ENCODE results near the gene HIRIP3.
A peak's percentile ranks its signal among the peaks of the same experiment; 100 is the strongest.

The HIRIP3 gene

DNA sequence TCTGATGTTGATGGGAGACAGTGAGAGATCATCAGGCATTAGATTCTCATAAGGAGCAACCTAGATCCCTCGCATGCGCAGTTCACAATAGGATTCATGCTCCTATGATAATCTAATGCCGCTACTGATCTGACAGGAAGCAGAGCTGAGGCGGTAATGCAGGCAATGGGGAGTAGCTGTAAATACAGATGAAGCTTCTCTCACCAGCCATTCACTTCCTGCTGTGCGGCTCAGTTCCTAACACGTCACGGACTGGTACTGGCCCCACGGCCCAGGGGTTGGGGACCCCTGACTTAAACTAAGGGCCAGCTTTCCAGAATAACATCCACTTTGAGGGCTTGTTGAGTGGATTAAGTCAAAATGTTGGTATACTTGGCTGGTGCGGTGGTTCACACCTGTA lies 36.1 kb downstream of the HIRIP3 start:
- no peak overlapping the region for H2BK120ac ChIP-seq (ENCODE audit: low read depth, low read length)
- no peak overlapping the region for H2AK5ac ChIP-seq (ENCODE audit: low read length)
- H3K4ac ChIP-seq (ENCODE audit: low read depth, low read length), result no peak overlapping the region
- H4K5ac ChIP-seq (ENCODE audit: low read length), result no peak overlapping the region
- H3K4me2 ChIP-seq (ENCODE audit: low read length), result no peak overlapping the region
- no peak overlapping the region for H3K23ac ChIP-seq (ENCODE audit: low read length)
- no peak overlapping the region for H2BK15ac ChIP-seq (replicated peaks; ENCODE audit: low read depth)
- H3K18ac ChIP-seq (ENCODE audit: low read length), result no peak overlapping the region
- no peak overlapping the region for H3K9ac ChIP-seq (ENCODE audit: low read length)
- H3K27ac ChIP-seq (ENCODE audit: low read depth, low read length), result no peak overlapping the region
- no peak overlapping the region for H3K4me3 ChIP-seq (ENCODE audit: low read length)
- no peak overlapping the region for H4K8ac ChIP-seq (ENCODE audit: low read depth, low read length)
- H3K27me3 ChIP-seq (ENCODE audit: insufficient read depth, low read length, poor library complexity), result no peaks in the 10 kb centered on the region
- H3K79me2 ChIP-seq (ENCODE audit: control insufficient read depth, insufficient read depth, low read length), result no peaks in the 10 kb centered on the region
- WGBS (ENCODE audit: extremely low coverage, insufficient coverage, low lambda C conversion rate), result no CpG with 5 or more reads among the region's 9 CpGs
- H3K36me3 ChIP-seq (ENCODE audit: control insufficient read depth, insufficient read depth, low read length), result no peaks in the 10 kb centered on the region
- no peak for DNase-seq
- H3K79me1 ChIP-seq (ENCODE audit: low read length), result no peaks in the 10 kb centered on the region
- no peak overlapping the region for H3K56ac ChIP-seq (ENCODE audit: low read length)
- peaks cover 5% of the 10 kb centered on the region for H3K4me1 ChIP-seq (ENCODE audit: control insufficient read depth, low read depth, low read length)
- no peak overlapping the region for H2BK5ac ChIP-seq (ENCODE audit: low read length)

DNA sequence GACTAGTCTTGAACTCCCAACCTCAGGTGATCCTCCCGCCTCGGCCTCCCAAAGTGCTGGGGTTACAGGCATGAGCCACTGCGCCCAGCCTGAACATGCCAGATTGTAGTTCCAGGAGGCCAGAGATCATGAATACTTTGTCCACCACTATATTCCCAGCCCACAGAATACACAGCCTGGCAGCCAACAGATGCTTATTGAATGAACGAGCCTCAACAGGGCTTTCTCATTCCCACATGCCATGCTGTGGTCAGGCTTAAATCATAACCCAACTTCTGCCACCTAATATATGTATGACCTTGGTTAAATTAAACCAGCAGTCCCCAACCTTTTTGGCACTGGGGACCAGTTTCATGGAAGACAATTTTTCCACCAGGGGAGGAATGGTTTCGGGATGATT lies 36.7 kb downstream of the HIRIP3 start:
- Histone ChIP-seq H3K4ac (ENCODE audit: low read depth, low read length) (no peak overlapping the region), H3K23ac (ENCODE audit: low read length) (no peak overlapping the region), H3K79me2 (ENCODE audit: control insufficient read depth, insufficient read depth, low read length) (no peaks in the 10 kb centered on the region), H2AK5ac (ENCODE audit: low read length) (no peak overlapping the region), H3K4me1 (ENCODE audit: control insufficient read depth, low read depth, low read length) (peaks cover 5% of the 10 kb centered on the region), H2BK5ac (ENCODE audit: low read length) (no peak overlapping the region), H2BK15ac (replicated peaks; ENCODE audit: low read depth) (no peak overlapping the region), H3K4me2 (ENCODE audit: low read length) (no peak overlapping the region), H3K56ac (ENCODE audit: low read length) (no peak overlapping the region), H3K4me3 (ENCODE audit: low read length) (no peak overlapping the region), H3K27me3 (ENCODE audit: insufficient read depth, low read length, poor library complexity) (no peaks in the 10 kb centered on the region), H3K18ac (ENCODE audit: low read length) (no peak overlapping the region), H3K36me3 (ENCODE audit: control insufficient read depth, insufficient read depth, low read length) (no peaks in the 10 kb centered on the region), H4K8ac (ENCODE audit: low read depth, low read length) (no peak overlapping the region), H3K27ac (ENCODE audit: low read depth, low read length) (no peak overlapping the region), H2BK120ac (ENCODE audit: low read depth, low read length) (no peak overlapping the region), H3K9ac (ENCODE audit: low read length) (no peak overlapping the region), H4K5ac (ENCODE audit: low read length) (no peak overlapping the region), H3K79me1 (ENCODE audit: low read length) (no peaks in the 10 kb centered on the region)
- no peak for DNase-seq
- no CpG with 5 or more reads among the region's 5 CpGs for WGBS (ENCODE audit: extremely low coverage, insufficient coverage, low lambda C conversion rate)

- no peak overlapping the region for H3K56ac ChIP-seq (ENCODE audit: low read length)
- no peak overlapping the region for H3K4me2 ChIP-seq (ENCODE audit: low read length)
- no peak overlapping the region for H3K4ac ChIP-seq (ENCODE audit: low read depth, low read length)
- H2BK15ac ChIP-seq (replicated peaks; ENCODE audit: low read depth), result no peak overlapping the region
- no peak overlapping the region for H2BK120ac ChIP-seq (ENCODE audit: low read depth, low read length)
- H4K8ac ChIP-seq (ENCODE audit: low read depth, low read length), result no peak overlapping the region
- H4K5ac ChIP-seq (ENCODE audit: low read length), result no peak overlapping the region
- no peak overlapping the region for H3K27ac ChIP-seq (ENCODE audit: low read depth, low read length)
- H3K4me1 ChIP-seq (ENCODE audit: control insufficient read depth, low read depth, low read length), result no peaks in the 10 kb centered on the region
- H3K79me2 ChIP-seq (ENCODE audit: control insufficient read depth, insufficient read depth, low read length), result no peaks in the 10 kb centered on the region
- no peak overlapping the region for H3K18ac ChIP-seq (ENCODE audit: low read length)
- no peak overlapping the region for H3K23ac ChIP-seq (ENCODE audit: low read length)
- peak; percentile 18 for DNase-seq
- WGBS (ENCODE audit: extremely low coverage, insufficient coverage, low lambda C conversion rate), result no CpG with 5 or more reads among the region's 8 CpGs
- H3K4me3 ChIP-seq (ENCODE audit: low read length), result no peak overlapping the region
- H3K36me3 ChIP-seq (ENCODE audit: control insufficient read depth, insufficient read depth, low read length), result no peaks in the 10 kb centered on the region
- no peak overlapping the region for H2BK5ac ChIP-seq (ENCODE audit: low read length)
- H2AK5ac ChIP-seq (ENCODE audit: low read length), result no peak overlapping the region
- no peaks in the 10 kb centered on the region for H3K27me3 ChIP-seq (ENCODE audit: insufficient read depth, low read length, poor library complexity)
- no peak overlapping the region for H3K9ac ChIP-seq (ENCODE audit: low read length)
- no peaks in the 10 kb centered on the region for H3K79me1 ChIP-seq (ENCODE audit: low read length)
Measured at GRCh38 chr16:29951625-29952365, 43.6 kb downstream of the HIRIP3 start.

GRCh38 chr16:29950806-29951461 lies 44.5 kb downstream of the HIRIP3 start:
- Histone ChIP-seq H3K9ac (ENCODE audit: low read length) (no peak overlapping the region), H4K8ac (ENCODE audit: low read depth, low read length) (no peak overlapping the region), H3K79me2 (ENCODE audit: control insufficient read depth, insufficient read depth, low read length) (no peaks in the 10 kb centered on the region), H3K18ac (ENCODE audit: low read length) (no peak overlapping the region), H2BK120ac (ENCODE audit: low read depth, low read length) (no peak overlapping the region), H3K27ac (ENCODE audit: low read depth, low read length) (no peak overlapping the region), H3K23ac (ENCODE audit: low read length) (no peak overlapping the region), H3K4me2 (ENCODE audit: low read length) (no peak overlapping the region), H4K5ac (ENCODE audit: low read length) (no peak overlapping the region), H3K4me3 (ENCODE audit: low read length) (no peak overlapping the region), H3K79me1 (ENCODE audit: low read length) (no peaks in the 10 kb centered on the region), H3K27me3 (ENCODE audit: insufficient read depth, low read length, poor library complexity) (no peaks in the 10 kb centered on the region), H2BK15ac (replicated peaks; ENCODE audit: low read depth) (no peak overlapping the region), H3K56ac (ENCODE audit: low read length) (no peak overlapping the region), H2BK5ac (ENCODE audit: low read length) (no peak overlapping the region), H3K36me3 (ENCODE audit: control insufficient read depth, insufficient read depth, low read length) (no peaks in the 10 kb centered on the region), H3K4ac (ENCODE audit: low read depth, low read length) (no peak overlapping the region), H3K4me1 (ENCODE audit: control insufficient read depth, low read depth, low read length) (no peaks in the 10 kb centered on the region), H2AK5ac (ENCODE audit: low read length) (no peak overlapping the region)
- WGBS (ENCODE audit: extremely low coverage, insufficient coverage, low lambda C conversion rate), result no CpG with 5 or more reads among the region's 4 CpGs
- no peak for DNase-seq

GRCh38 chr16:29947897-29948296 lies 47.5 kb downstream of the HIRIP3 start:
- H4K5ac ChIP-seq (ENCODE audit: low read length), result no peak overlapping the region
- no peak overlapping the region for H2AK5ac ChIP-seq (ENCODE audit: low read length)
- no peak overlapping the region for H3K56ac ChIP-seq (ENCODE audit: low read length)
- H2BK120ac ChIP-seq (ENCODE audit: low read depth, low read length), result no peak overlapping the region
- no peak overlapping the region for H2BK5ac ChIP-seq (ENCODE audit: low read length)
- no peaks in the 10 kb centered on the region for H3K79me2 ChIP-seq (ENCODE audit: control insufficient read depth, insufficient read depth, low read length)
- H3K4me1 ChIP-seq (ENCODE audit: control insufficient read depth, low read depth, low read length), result no peaks in the 10 kb centered on the region
- no peaks in the 10 kb centered on the region for H3K27me3 ChIP-seq (ENCODE audit: insufficient read depth, low read length, poor library complexity)
- no peak overlapping the region for H3K23ac ChIP-seq (ENCODE audit: low read length)
- no peaks in the 10 kb centered on the region for H3K79me1 ChIP-seq (ENCODE audit: low read length)
- H3K4ac ChIP-seq (ENCODE audit: low read depth, low read length), result no peak overlapping the region
- H3K4me2 ChIP-seq (ENCODE audit: low read length), result no peak overlapping the region
- H3K9ac ChIP-seq (ENCODE audit: low read length), result no peak overlapping the region
- no peak for DNase-seq
- no peak overlapping the region for H3K27ac ChIP-seq (ENCODE audit: low read depth, low read length)
- no peaks in the 10 kb centered on the region for H3K36me3 ChIP-seq (ENCODE audit: control insufficient read depth, insufficient read depth, low read length)
- no CpG with 5 or more reads among the region's 2 CpGs for WGBS (ENCODE audit: extremely low coverage, insufficient coverage, low lambda C conversion rate)
- no peak overlapping the region for H3K18ac ChIP-seq (ENCODE audit: low read length)
- no peak overlapping the region for H2BK15ac ChIP-seq (replicated peaks; ENCODE audit: low read depth)
- no peak overlapping the region for H4K8ac ChIP-seq (ENCODE audit: low read depth, low read length)
- H3K4me3 ChIP-seq (ENCODE audit: low read length), result no peak overlapping the region

Measured in mesendoderm (in vitro differentiated cells).